Retina (tissue), 1 donor: ENCODE results near the gene ZNF346.

Source experiments
- DNase-seq: peaks from one replicate; pipeline ENCODE4 v3.0.0-alpha.2; 2016

ZNF346 gene

DNA sequence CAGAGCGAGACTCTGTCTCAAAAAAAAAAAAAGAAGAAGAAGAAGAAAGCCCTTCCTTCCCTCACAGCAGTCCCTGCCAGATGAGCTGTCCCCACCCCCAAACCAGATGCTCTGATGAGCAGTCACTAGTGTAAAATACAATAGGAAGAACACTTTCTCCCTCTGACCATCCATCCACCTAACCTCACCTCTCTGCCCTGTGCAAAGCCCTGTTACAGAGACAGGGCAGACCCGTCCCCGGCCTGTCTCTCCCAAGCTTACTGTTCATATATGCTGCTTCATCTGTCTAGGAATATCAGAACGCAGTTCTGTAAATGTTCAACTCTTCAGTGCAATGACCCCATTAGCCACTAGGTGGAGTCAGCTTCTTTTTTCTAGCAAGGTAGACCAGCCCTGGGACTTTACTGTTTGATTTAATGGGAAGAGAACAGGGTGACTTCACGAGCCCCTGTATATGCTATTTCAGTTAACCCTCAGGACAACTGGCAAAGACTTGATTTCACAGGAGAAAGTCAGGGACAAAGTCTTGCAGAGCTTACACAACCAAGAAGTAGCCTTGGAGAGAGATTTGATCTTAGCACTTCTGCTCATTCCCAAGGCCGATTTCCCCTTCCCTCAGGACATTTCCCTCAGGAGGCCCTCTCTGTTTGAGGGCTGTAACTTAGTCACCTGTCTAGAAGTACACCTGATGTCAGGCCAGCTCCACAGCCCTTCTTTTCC is 49.3 kb downstream of the ZNF346 start:
- DNase-seq: peak; percentile 84

GRCh38 chr5:177077335-177077734 is 54.8 kb downstream of the ZNF346 start:
- no peak for DNase-seq

DNA sequence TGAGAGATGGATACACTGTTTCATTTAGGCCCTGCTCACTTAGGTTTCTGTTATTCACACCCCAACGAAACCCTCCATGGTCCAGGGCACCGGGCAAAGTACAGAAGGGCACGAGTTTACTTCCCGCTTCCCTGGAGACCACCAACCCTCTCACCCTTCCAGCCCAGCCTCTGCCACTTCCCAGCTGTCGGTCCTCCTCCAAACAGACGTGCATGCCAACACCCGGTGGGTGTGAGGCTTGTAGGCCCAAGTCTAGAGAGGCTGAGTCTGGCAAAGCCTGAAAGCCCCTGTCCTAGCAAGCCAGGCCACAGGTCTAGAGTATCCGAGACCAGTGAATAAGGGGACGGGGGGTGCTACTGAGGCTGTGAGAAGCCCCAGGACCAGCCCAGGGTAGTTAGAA is 57.1 kb downstream of the ZNF346 start:
- DNase-seq: no peak

DNA sequence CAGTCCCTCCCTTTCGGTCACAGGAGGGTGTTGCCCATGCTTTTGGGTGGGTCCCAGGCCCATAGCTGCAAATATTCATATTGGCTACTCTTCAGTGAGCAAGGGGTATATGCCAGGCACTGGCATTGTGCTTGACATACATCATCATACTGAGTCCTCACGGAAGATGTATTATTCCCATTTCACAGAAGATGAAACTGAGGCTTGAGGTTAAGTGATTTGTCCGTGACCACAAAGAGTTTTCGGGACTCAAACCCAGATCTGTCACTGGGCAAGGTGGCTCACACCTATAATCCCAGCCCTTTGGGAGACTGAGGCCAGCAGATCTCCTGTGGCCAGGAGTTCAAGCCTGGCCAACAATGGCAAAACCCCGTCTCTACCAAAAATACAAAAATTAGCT is 57.8 kb downstream of the ZNF346 start:
- no peak for DNase-seq

GRCh38 chr5:177081859-177082258 is 59.4 kb downstream of the ZNF346 start:
- no peak for DNase-seq

GRCh38 chr5:177083357-177083756 is 60.9 kb downstream of the ZNF346 start:
- DNase-seq: no peak

GRCh38 chr5:177084175-177084574 is 61.7 kb downstream of the ZNF346 start:
- no peak for DNase-seq

GRCh38 chr5:177085985-177086653 is 63.6 kb downstream of the ZNF346 start:
- DNase-seq: no peak

- DNase-seq: peak; percentile 78
Observed at GRCh38 chr5:177086654-177087397, 64.3 kb downstream of the ZNF346 start, which contains the start of gene FGFR4. FGFR4 (plus strand) TSS chr5:177086915; CDS start chr5:177089603, 2,688 bp downstream.

DNA sequence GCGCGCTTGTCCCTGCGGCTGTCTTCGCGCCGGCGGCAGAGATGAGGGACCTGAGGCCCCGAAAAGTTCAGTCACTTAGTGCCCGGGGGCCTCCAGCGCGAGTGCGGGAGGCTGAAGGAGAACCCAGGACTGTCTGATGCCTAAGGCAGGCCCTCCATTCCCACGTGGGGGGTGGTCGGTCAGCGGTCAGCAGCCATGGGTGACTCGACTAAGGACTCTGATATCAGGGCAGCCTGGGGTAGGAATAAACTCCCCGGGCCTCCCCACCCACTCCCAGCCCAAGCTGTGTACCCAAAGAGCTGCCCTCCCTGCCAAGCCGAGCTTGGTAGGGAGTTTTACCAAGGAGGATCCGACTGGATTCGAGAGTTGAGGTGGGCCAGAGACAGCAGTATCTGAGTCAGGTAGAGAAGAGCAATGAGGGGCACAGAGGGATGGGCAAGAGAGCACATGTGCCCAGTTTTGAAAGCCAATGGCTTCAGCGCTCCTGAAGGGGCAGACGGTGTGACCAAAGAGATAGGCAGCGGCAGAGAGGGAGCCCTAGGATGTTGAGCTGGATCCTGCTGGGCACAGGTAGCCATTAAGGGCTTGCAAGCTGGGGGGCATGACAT is 65.0 kb downstream of the ZNF346 start:
- no peak for DNase-seq

GRCh38 chr5:177089127-177089526 is 66.6 kb downstream of the ZNF346 start:
- DNase-seq: no peak

DNA sequence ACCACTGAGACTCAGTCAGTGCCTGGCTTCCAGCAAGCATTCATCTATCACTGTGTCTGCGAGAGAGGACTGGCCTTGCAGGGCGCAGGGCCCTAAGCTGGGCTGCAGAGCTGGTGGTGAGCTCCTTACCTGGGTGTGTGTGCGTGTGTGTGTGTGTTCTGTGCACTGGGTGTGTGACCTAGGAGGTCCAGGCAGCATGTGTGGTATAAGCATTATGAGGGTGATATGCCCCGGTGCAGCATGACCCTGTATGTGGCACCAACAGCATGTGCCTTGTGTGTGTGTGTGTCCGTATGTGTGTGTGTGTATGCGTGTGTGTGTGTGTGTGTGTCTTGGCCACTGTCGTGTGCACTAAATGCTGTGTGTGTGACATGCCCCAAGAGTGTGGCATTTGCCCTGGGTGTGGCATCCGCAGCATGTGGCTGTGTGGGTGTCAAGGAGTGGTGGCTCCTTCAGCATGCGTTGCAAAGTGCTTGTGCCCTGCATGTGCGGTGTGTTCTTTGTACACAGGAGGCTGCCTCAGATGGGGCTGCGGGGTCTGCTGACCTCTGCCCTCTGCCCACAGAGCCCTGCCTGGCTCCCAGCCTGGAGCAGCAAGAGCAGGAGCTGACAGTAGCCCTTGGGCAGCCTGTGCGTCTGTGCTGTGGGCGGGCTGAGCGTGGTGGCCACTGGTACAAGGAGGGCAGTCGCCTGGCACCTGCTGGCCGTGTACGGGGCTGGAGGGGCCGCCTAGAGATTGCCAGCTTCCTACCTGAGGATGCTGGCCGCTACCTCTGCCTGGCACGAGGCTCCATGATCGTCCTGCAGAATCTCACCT is 67.5 kb downstream of the ZNF346 start:
- DNase-seq: no peak

- DNase-seq: no peak
Observed at GRCh38 chr5:177090813-177091212, 68.3 kb downstream of the ZNF346 start.

DNA sequence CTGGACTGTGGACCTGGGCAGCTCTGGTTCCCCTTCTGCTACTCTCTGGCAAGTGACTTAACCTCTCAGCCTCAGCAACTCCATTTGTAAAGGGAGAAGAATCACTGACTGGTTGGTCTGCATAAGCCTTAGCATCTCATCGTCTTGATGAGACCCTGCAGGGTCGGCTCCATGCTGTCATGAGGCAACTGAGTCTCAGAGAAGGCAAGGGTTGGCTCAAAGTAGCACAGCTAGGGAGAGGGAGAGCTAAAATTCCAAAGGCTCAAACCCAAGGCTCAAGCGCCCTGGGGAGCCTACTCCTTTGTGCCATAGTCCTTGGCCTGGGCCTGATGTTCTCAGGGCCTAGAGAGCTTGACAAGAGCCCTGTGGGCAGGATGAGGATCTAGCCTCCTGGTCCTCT is 68.7 kb downstream of the ZNF346 start:
- DNase-seq: no peak

GRCh38 chr5:177092178-177093081 is 69.9 kb downstream of the ZNF346 start:
- DNase-seq: no peak

- DNase-seq: no peak
Observed at GRCh38 chr5:177093082-177093712, 70.7 kb downstream of the ZNF346 start.

DNA sequence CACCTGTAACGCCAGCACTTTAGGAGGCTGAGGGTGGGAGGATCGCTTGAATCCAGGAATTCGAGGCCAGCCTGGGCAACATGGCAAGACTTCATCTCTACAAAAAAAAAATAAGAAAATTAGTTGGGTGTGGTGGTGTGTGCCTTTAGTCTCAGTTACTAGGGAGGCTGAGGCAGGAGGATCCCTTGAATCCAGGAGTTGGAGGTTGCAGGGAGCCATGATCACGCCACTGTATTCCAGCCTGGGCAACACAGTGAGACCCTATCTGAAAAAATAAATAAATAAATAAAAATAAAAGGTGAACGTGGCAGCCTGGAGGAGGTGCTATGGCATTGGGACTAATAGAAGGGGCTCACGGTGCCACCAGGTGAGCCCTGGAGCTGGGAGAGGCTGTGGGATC is 71.3 kb downstream of the ZNF346 start:
- no peak for DNase-seq

- peak; percentile 49 for DNase-seq
Observed at GRCh38 chr5:177094224-177095087, 72.0 kb downstream of the ZNF346 start.

GRCh38 chr5:177095088-177095669 is 72.7 kb downstream of the ZNF346 start:
- no peak for DNase-seq
